GM12872 (cell line): ENCODE results near the gene PAIP2.

Experiments
- CTCF ChIP-seq: IDR thresholded peaks from 3 replicates; pipeline ENCODE4 v1.5.1; 2011; ENCODE audit warnings: low read depth, mild to moderate bottlenecking, low read length, moderate library complexity; ENCODE audit not compliant: insufficient read depth

PAIP2 gene

GRCh38 chr5:139399501-139400121 lies 58.0 kb downstream of the PAIP2 start:
- no peak for TF ChIP-seq CTCF

GRCh38 chr5:139401546-139401945 lies 59.9 kb downstream of the PAIP2 start:
- TF ChIP-seq CTCF: no peak

GRCh38 chr5:139402561-139403158 lies 61.0 kb downstream of the PAIP2 start:
- peak; percentile 69 for TF ChIP-seq CTCF

DNA sequence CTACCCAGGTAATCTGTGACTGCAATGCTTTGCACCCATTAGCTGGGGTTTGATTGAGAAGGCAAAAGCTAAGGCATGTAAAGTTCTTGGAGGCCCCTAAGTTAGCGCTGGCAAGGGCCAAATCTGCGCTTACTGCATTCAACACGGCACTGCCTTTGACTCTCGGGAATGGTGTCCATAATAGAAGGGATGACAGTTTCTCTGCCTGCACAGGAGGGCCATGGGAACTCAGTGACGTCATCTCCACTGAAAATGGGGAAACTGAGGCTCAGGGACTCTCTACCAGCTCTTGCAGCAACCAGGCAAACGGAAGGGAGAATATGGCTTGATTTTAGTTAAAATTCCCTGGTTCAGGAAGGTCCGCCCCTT lies 61.7 kb downstream of the PAIP2 start:
- no peak for TF ChIP-seq CTCF

- no peak for TF ChIP-seq CTCF
Observed at GRCh38 chr5:139403787-139404483, 62.3 kb downstream of the PAIP2 start, which contains the start of gene SPATA24. TSS of gene SPATA24 (minus strand) at chr5:139404089. CDS start at chr5:139404060, 29 bp downstream.

GRCh38 chr5:139404484-139404840 lies 62.8 kb downstream of the PAIP2 start:
- TF ChIP-seq CTCF: no peak

DNA sequence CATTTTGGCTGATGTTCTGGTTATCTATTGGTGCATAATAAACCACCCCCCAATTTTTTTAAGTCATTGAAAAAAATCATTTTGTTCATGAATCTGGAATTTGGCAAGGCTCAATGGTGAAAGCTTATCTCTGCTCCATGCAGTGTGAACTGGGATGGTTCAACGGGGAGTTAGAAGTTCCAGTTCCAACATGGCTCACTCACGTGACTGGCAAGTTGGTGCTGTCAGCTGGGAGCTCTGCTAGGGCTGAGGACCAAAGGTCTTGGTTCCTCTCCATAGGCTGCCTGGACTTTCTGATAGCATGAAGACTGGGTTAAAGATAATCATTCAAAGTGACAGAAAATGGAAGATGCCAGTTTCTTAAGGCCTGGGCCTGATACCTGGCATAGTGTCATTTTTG lies 65.3 kb downstream of the PAIP2 start:
- TF ChIP-seq CTCF: no peak
